SK-N-SH treated with all-trans-retinoic acid at 6 μM for 48 hours (cell line): ENCODE data around the gene ZKSCAN1.

Experiments used
- ARNTL ChIP-seq: fragments of 450-650 bp; formaldehyde crosslinking; IDR thresholded peaks from 2 replicates; pipeline ENCODE4 v1.5.0; 2020; ENCODE audit warnings: low read depth, mild to moderate bottlenecking, moderate library complexity, borderline replicate concordance
- CSDC2 ChIP-seq: fragments of 250-450 bp; sonication (Bioruptor Pico); IDR thresholded peaks from 2 replicates; pipeline ENCODE4 v1.5.0; 2020; ENCODE audit warnings: mild to moderate bottlenecking, moderate library complexity
- SNAI2 ChIP-seq: fragments of 250-450 bp; sonication (Bioruptor Pico); IDR thresholded peaks from 2 replicates; pipeline ENCODE4 v1.5.0; 2020; ENCODE audit warnings: mild to moderate bottlenecking, moderate library complexity
- ZFP3 ChIP-seq: fragments of 250-450 bp; sonication (Bioruptor Pico); IDR thresholded peaks from 2 replicates; pipeline ENCODE4 v1.5.0; 2020; ENCODE audit warnings: mild to moderate bottlenecking, moderate library complexity
- ZNF565 ChIP-seq: fragments of 450-650 bp; formaldehyde crosslinking; conservative IDR thresholded peaks from 2 replicates; pipeline ENCODE4 v1.5.0; 2020; ENCODE audit warnings: low read depth, mild to moderate bottlenecking, moderate library complexity
- ZNF70 ChIP-seq: fragments of 450-650 bp; formaldehyde crosslinking; IDR thresholded peaks from 2 replicates; pipeline ENCODE4 v1.5.0; 2020; ENCODE audit warnings: mild to moderate bottlenecking, moderate library complexity
- TF ChIP-seq, protein P1 (sequence below): fragments of 250-450 bp; sonication (Bioruptor Pico); IDR thresholded peaks from 2 replicates; pipeline ENCODE4 v1.8.0; 2020; ENCODE audit warnings: mild to moderate bottlenecking, moderate library complexity, borderline replicate concordance
- TF ChIP-seq, protein P2 (sequence below): fragments of 250-450 bp; sonication (Bioruptor Pico); IDR thresholded peaks from 2 replicates; pipeline ENCODE4 v1.5.1; 2020; ENCODE audit warnings: low read depth, mild to moderate bottlenecking, moderate library complexity

DNA sequence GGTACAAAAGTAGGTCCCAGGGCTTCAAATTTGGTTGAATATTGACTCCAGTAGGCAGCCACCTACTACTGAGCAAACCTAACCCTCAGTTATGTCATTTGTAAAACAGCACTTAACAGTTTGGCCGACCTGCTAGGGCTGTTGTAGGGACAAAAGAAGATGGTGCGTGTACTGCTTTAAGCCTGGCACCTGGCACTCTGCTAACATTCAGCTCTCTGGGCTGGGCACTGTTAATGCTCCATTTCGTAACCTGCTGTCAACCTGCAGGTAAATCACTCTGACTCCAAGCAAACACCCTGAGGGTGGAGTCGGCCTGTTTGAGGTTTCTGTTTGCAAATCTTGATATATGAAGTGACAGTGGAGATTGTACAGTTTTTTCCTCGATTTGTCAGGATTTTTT lies 7.2 kb downstream of the ZKSCAN1 start:
- no peak for TF ChIP-seq CSDC2 (CRISPR knock-in tag)
- TF ChIP-seq ARNTL (CRISPR knock-in tag): no peak
- no peak for TF ChIP-seq ZFP3 (CRISPR knock-in tag)
- TF ChIP-seq, protein P1, sequence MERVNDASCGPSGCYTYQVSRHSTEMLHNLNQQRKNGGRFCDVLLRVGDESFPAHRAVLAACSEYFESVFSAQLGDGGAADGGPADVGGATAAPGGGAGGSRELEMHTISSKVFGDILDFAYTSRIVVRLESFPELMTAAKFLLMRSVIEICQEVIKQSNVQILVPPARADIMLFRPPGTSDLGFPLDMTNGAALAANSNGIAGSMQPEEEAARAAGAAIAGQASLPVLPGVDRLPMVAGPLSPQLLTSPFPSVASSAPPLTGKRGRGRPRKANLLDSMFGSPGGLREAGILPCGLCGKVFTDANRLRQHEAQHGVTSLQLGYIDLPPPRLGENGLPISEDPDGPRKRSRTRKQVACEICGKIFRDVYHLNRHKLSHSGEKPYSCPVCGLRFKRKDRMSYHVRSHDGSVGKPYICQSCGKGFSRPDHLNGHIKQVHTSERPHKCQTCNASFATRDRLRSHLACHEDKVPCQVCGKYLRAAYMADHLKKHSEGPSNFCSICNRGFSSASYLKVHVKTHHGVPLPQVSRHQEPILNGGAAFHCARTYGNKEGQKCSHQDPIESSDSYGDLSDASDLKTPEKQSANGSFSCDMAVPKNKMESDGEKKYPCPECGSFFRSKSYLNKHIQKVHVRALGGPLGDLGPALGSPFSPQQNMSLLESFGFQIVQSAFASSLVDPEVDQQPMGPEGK (CRISPR knock-in tag): no peak
- TF ChIP-seq, protein P2, sequence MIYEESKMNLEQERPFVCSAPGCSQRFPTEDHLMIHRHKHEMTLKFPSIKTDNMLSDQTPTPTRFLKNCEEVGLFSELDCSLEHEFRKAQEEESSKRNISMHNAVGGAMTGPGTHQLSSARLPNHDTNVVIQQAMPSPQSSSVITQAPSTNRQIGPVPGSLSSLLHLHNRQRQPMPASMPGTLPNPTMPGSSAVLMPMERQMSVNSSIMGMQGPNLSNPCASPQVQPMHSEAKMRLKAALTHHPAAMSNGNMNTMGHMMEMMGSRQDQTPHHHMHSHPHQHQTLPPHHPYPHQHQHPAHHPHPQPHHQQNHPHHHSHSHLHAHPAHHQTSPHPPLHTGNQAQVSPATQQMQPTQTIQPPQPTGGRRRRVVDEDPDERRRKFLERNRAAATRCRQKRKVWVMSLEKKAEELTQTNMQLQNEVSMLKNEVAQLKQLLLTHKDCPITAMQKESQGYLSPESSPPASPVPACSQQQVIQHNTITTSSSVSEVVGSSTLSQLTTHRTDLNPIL (CRISPR knock-in tag): no peak
- TF ChIP-seq SNAI2: no peak
- TF ChIP-seq ZNF70 (CRISPR knock-in tag): no peak
- no peak for TF ChIP-seq ZNF565 (CRISPR knock-in tag)
